GM21529 (cell line): Measurements from ENCODE around the gene JADE1.

Experiments
- ATAC-seq: cut with Tn5 transposase; IDR thresholded peaks from one replicate; pipeline ENCODE4 v1.9.1; 2021; ENCODE audit not compliant: unreplicated experiment

Gene JADE1

DNA sequence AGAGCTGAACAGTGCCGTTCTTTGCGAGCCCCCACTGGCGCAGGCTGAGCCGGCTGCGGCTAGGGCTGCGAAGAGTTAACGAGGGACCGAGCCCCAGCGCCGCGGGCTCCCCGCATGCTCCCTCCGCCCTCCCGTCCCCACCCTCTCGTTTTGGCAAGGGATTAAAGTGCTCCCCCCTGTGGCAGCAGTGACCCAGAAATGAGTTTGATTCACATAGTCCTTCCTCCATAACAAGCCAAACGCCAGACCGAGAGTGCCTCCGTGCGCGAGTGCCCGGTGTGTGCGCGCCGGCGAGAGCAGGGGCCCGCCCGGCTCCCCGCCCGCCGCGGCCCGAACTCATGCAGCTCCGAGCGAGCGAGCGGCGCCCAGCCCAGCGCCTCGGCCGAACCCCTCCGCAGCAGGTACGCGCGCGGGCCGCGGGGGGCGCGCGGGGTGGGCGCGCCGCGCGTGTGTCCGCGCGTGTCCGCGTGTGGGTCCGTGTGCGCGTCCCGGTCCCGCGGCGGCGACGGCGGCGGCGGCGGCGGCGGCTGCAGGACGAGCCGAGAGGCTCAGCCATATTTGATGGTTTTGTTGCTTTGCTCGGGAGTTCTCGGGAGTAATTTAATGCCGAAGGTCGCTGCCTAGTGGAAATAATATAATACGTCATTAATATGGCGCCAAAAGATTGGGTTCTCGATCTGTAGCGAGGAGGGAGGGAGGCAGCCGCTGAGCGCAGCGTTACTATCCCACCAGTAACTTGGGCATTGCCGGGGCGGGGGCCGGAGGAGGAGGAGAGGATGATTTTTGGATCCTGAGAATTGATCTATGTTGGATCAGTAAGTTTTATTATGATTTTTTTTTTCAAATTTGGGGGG is at the start of gene JADE1:
TSS of gene JADE1 (plus strand) at position 224 of the 854 bp plus-strand sequence. CDS start 22,059 bp downstream, outside the sequence.
- ATAC-seq: peak; percentile 46

DNA sequence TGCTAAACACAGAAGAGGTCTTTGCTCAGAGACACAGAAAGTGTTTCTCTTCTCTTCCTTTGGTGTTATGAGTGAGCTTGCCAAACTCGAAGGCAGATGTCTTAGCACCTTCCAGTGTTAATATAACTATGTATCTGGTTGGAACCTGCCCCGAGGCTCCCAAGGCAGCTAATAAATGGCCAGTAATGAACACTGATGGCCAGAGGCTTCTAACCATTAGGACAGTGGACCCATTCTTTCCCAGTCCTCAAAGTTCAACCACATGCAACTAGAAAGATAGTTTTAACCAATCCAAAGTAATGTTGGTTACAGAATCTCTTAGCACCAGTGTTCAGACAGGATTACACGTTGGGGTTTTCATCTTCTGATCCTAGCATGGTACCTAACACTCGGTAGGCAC is 42.7 kb upstream of the JADE1 start:
- no peak for ATAC-seq

DNA sequence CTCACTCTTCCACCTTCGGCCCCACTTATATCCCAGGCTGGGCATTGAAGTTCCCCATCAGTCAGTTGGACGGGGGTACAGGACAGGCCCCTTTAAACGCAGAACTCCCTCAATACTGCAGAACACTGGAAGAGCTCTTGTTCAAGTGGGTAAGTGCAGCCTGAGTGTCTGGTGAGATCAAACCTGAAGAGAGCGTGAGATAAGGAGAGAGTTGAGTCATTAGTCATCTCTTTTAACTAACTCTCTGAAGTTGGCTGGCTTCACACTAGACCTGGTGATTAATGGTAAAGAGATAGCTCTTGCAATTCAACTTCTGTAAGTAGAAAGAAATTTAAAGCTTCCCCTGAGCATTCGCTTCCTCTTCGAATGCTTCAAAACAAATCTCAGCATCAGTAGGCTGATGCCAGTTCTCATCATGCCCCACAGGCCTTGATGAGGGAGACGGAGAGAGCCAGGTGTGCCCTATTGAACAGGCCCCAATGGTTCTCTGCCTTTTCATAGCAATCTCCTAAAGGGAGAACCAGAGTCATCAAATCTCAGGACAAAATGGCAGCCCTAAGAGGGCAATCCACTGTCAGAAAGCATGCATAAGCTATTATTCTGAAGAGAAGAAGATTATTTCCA is 41.0 kb upstream of the JADE1 start:
- ATAC-seq: no peak

DNA sequence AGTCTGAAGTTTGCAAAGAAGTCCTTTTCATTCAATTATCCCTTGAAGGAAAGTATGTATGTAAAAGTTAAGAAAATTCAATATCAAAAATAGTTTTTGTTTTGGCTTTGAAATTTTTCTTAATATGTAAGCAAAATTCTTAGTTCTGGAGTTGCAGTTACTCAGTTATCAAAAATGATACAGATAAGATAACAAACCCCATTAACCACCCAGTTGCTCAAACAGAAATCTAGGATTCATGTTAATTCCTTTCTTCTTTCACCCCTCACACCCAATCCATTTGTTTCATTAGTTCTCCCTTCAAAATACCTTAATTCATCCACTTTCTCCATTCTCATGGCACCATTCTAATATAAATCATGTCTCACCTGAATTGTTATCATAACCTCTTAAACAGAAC is 40.5 kb upstream of the JADE1 start:
- ATAC-seq: no peak

DNA sequence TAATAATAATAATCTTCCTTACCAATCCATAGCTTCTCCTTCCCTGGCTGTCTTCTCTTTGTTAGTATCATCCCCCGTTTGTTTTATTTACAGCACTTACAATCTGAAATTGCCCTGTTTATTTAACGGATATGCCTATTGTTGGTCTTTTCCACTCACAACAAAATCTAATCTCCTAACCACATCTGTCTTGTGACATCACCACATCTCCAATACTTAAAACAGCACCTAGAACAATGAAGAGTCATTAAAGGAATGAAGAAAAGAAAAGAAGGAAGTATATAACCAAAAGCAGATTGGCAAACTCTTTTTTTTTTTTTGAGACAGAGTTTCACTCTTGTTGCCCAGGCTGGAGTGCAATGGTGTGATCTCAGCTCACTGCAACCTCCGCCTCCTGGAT is 38.7 kb upstream of the JADE1 start:
- ATAC-seq: no peak

DNA sequence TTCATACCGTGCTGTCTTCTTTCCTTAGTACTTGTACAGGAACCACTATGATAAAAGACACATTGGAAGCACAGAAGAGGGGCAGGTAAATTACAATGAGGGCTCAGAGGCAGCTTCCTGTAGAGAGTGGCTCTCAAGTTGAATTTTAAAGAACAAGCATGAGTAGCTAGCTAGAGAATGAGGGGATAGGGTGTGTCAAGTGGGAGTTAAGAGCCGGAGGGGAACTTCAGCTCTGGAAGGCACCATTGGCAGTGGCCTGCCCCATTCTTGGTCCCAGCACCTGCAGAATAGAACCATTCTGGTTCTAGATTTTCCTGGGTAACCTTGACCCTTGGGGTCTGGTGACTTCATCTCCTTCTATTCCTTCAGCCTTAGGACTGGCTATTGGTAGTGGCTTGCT is 34.0 kb upstream of the JADE1 start:
- no peak for ATAC-seq

DNA sequence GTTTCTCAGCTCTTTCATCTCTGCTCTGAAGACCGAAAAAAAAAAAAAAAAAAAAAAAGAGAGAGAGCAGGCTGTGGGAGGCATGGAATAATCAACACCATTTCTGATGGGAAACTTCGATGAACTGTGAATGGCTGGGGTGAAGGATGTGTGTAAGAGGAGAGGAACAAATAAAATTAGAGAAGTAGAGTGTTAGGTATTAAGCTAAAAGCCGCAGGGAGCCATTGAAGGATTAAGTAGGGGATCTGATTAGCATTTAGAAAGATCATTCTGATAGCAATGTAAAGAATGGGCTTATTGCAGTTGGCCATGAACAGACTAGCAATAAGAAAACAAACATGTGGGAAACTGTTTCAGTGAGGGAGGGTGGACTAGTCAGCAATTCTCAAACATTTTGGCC is 33.6 kb upstream of the JADE1 start:
- no peak for ATAC-seq

DNA sequence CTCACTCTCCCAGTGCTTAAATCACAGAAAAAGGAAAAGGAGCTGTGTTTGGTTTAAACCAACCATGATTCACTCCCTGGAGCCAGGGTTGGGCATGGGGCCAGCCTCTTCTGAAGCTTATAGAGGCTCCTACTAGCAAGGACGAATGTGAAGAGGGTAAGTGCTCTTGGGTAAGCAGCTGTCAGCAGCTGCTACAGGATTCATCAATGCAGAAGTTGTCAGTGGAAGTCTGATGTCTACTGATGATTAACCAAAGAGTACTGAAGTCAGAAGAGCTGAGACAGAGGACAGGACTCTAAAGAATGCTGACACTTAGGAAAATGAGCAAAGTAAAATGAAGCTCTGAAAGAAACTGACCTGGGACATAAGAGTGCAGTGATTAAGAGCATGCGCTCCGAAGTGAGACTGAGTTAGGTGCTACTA is 32.7 kb upstream of the JADE1 start:
- no peak for ATAC-seq

DNA sequence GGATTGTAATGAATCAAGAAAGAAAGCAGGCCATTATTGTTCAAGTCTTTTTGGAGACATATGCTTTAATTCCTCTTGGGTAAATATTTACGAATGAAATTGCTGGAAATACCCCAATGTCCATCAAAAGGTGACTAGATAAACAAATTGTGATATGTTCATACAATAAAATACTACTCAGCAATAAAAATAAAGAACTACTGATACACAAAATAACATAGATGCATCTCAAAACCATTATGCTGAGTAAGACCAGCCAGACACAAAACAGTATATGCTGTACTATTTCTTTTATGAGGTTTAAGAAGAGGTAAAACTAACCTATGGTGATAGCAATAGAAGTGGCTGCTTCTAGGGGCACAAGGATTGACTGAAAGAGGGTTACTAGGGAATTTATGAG is 28.8 kb upstream of the JADE1 start:
- ATAC-seq: no peak

DNA sequence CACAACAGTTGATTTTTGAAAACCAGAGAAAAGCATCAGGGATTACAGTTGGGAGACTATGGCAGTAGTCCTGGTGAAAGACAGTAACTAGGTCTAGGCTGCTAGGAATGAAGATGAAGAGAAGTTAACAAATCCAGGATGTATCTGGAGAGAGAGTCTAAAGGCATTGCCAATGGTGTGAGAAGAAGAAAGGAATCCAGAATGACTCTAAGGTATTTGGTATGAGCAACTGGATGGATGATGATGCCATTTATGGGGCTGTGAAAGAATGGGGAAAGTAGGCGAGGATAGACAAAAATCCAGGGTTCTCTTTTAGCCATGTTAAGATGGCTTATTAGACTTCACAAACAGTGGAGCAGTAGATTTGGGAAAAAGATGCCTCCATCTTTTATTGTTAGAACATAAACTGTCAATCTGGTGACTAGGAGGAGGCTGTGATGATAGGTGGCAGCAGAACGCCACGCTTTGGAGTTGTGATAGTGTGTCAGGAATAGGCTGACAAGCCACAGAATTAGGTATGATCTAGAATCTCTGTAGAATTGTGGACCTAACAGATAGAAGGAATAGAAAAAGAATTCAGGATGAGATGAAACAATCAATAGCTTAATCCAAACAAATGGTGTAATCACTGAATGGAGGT is 27.3 kb upstream of the JADE1 start:
- peak; percentile 88 for ATAC-seq

DNA sequence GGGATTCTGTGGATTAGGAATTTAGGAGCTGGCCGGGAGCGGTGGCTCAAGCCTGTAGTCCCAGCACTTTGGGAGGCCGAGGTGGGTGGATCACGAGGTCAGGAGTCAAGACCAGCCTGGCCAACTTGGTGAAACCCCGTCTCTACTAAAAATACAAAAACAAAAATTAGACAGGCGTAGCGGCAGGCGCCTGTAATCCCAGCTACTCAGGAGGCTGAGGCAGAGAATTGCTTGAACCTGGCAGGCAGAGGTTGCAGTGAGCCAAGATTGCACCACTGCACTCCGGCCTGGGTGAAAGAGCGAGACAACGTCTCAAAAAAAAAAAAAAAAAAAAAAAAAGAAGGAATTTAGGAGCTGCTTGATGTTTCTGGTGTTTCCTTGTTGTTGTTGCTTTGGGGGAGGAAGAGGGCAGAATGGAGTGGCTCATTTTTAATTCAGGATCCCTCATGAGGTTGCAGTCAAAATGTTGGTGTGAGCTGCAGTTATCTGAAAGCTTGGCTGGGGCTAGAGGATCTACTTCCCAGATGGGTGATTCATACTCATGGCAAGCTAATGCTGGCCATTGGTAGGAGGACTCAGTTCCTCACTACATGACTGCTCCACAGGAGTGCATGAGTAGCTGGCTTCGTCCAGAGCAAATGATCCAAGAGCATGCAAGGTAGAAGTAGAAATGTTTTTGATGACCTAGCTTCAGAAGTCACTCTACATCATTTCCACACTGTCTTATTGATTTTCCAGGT is 26.5 kb upstream of the JADE1 start:
- no peak for ATAC-seq

DNA sequence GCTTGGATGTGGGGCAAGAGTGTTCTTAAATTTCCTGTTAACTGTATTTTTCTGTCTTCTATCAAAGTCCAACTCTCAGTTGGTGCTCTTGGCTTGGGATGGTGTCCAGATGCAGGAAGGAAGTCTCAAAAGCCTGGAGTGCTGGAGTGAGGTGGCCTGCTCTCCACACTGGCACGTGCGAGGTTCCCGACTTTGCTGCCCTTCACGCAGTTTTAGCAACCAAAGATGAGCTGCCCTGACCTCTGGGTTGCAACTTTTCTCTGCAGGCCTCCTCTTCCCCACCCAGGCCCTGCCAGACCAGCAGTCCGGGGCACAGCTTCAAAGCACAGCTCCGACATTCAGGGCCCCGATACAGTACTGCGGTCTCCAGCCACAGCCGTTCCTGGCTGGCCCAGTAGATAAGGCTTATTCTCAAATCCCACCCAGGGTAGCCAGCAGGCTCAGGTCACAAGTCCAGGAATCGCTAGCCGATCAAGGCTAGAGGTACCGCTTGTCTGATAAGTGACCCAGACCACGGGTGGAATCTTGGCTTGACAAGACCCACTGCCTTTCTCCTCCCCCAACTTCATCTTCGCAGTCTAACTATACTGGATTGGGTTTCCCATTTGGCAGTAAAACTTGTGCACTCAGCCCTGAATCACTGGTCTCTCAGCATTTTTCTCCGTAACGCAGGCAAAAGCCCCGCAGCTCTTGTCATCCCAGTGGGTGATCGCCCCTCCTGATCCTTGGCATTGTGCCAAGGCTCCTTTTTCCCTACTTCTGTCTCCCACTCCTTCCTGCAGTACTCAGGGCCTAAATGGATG is 21.8 kb upstream of the JADE1 start:
- ATAC-seq: no peak

DNA sequence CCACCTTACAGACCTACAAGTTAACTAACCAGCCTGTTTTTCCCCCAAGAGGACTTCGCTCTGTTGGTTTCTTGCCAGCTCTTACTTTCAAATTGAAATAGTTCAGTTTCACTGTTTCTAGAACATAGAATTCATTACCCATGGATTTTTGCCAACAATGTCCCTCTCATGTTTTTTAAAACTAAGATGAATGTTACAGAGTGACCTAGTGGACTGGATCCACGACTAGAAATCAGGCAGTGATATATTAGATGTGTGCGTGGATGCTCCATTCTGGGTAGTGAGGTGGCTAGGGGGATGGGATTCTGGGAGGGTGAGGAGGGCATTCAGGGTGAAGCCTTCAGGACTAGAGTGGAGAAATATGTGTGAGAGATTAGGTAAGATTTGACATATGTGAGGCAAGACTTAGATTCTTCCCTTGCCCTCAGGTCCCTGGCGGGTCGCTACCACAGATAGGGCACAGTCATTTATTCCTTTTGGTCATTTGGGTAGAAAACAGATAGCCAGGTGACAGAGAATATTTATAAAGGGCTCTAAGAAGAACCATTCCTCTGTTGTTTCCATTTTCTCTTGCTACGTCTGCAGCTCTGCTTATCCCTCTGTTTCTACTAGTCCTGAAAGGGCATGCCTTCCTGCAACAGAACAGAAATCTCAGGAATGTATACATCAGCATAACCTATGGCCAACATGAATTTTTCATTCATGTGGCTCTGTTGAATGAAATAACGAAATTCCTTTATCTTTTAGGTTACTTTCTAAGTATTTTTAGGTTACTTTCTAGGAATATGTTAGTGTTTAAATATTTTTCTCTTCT is 15.4 kb upstream of the JADE1 start:
- peak; percentile 73 for ATAC-seq

DNA sequence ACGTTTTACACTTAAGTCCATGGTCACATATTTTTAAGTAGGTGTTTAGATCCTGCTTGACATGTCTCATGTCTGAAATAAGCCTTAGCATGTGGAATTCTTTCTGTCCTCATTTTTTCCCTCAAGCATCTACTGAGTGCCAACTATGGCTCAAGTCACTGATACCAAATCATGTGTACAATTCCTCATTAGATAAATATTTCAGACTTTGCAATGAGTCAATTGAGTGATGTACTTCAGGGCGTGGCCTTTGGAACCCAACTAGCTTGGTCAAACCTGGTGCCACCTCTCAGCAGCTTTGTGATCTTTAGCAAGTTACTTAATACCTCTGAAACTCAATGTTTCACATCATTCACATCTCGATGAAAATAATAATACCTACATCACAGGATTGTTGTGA is 12.6 kb upstream of the JADE1 start:
- ATAC-seq: no peak

DNA sequence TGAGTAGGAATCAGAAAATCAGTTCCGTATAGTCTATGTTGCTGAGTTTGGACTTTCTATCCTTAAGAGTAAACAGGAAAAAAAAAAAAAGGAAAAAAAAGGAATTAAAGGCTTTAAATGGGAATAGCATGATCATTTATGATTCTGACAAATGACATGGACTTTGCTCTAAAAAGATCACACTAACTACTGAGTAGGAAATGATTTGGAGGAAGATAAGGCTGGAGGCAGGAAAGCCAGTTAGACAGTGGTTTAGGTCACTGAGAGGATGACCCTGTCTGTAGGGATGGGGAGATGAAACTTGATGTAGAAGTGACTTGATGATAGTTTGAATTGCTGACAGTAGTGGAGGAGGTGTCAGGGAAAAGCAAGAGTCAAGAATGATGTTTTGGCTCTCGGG is 9.2 kb upstream of the JADE1 start:
- no peak for ATAC-seq

DNA sequence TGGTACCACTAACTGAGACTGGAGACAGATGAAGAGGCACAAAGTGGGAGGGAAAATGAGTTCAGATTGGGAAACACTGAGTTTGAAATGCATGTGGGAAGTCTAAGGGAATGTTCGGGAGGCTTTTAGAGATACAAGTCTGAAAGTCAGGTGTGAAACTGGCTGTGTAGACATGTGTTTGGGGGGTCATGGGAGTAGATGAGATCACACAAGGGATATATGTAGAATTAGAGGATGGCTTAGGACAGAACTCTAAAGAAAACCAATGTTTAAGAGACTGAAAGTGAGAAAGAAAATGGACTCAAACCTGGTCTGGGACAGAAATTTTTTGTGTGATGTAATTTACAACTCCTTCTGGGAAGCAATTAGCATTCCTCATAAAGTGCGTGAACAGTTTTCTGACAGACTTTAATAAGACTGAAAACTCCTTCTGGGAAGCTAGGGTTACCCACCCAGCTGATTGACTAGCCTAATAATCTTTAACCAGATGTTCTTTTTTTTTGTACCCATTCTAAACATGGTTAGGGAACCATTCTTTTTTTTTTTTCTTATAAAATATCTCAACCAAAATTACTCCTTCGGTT is 8.7 kb upstream of the JADE1 start:
- ATAC-seq: no peak

DNA sequence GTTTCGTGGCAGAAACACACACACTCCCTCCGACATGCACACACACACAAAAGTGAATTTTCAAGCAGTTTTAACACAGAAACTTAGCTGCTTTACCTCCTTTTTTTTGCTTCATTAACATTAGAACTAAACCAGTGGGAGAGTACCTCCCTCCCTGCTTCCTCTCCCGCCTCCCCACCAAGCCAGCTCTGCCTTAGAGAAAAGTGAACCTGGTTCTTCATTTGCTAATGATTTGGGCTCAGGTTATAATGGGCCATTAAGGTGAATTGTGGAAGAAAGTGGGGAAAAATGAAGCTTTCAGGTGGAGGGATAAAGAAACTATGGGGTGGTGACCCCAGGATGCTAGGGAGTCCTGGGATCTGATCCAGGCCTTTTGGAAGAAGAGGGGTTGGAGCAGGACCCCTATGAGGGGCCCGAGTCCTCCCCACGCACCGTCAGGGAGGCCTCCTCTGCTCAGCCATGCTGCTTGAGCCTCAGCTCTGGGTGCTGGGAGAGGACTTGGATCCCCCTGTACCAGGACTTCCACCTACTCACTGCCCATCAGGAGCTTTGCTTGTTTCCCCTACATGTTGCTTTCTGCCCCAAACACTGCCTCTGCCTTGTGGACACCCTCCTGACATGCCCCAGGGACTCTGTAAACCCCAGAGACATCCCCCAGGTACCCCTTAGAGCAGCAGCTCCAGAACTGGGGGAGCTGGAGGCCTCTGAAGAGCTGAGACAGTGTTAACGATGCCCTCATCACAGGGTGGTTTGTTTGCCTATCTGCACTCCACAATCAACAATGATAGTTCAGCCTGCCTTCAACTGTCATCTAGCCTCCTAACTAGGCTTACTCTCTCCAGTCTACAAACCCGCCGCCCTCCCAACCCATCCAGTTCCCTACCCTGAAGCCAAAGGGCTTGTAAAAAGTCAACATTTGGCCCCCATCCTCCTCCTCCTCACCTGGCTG is 6.5 kb upstream of the JADE1 start:
- peak; percentile 31 for ATAC-seq

DNA sequence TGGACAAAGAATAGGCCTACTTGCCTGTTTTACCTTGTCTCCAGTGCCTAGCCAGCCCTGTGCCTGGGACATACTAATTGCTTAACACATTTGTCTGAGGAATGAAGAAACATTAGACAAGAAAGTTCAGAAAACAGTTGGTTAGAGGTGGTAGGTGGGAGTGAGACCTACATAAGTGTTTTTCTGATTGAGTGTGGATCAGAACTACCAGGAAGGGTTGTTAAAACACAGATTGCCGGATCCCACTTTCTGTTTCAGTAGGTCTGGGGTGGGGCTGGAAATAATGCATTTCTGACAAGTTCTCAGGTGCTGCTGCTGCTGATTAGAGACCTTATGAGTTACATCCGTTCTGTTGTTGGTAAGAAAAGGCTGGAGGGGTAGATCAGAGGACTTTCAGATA is 5.7 kb upstream of the JADE1 start:
- peak; percentile 86 for ATAC-seq
